ENCODE results near the gene TTC9B.

DNA sequence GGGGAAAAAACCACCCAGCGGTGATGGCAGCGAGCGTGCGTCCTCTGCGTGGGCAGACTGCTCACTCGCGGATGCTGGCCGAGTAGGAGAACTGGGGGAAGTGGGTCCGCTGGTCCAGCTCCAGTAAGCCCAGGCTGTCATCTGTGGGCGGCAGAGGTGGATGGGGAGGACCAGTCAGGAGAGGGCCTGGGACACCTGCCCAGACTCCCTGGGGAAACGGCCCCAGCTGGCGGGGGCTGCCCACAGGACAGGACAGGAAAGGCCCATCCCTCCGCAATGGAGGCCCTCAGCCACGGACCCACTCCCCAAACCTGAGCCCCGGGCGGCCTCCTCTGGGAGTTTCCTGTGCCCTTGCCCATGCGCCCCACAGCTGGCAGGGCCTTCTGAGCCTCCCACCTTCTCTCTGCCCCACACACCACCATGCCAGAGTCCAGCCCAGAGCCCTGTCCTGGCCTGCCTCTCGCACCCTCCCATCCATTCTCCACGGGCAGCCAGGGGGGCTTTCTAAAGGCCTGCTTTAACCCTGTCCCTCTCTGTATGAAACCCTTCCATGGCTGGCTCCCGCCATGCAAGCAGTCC, 15.7 kb upstream of the TTC9B start:
- TF ChIP-seq, protein P1, sequence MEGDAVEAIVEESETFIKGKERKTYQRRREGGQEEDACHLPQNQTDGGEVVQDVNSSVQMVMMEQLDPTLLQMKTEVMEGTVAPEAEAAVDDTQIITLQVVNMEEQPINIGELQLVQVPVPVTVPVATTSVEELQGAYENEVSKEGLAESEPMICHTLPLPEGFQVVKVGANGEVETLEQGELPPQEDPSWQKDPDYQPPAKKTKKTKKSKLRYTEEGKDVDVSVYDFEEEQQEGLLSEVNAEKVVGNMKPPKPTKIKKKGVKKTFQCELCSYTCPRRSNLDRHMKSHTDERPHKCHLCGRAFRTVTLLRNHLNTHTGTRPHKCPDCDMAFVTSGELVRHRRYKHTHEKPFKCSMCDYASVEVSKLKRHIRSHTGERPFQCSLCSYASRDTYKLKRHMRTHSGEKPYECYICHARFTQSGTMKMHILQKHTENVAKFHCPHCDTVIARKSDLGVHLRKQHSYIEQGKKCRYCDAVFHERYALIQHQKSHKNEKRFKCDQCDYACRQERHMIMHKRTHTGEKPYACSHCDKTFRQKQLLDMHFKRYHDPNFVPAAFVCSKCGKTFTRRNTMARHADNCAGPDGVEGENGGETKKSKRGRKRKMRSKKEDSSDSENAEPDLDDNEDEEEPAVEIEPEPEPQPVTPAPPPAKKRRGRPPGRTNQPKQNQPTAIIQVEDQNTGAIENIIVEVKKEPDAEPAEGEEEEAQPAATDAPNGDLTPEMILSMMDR (IDR thresholded peaks at IDR 0.05): no peak
- TF ChIP-seq POLR2A (IDR thresholded peaks at IDR 0.05; ENCODE audit: low read depth): no peak
